Activated naive CD4-positive, alpha-beta T cell treated with anti-CD3 and anti-CD28 coated beads, Interleukin-2, amount 10 ng/mL, durations not matched to agents 7 days and 5 days (primary cell): ENCODE measurements around the gene CBX2.

ENCODE experiments used
- CTCF ChIA-PET: fragments of 350-600 bp; sonication (Branson Sonifier 250); formaldehyde crosslinking; loops from one replicate; lab custom pipeline; 2021; ENCODE audit warnings: antibody characterized with exemption; lab: Charles Lee
- DNase-seq: peaks from one replicate; pipeline ENCODE4 v3.0.0-alpha.2; 2020
- H3K27ac Mint-ChIP-seq: one replicate; pipeline ENCODE4 v1.8.0; 2021; ENCODE audit warnings: mild to moderate bottlenecking, moderate library complexity, mixed read lengths
- H3K27me3 Mint-ChIP-seq: one replicate; pipeline ENCODE4 v1.8.0; 2021; ENCODE audit warnings: mild to moderate bottlenecking, mixed read lengths
- H3K36me3 Mint-ChIP-seq: one replicate; pipeline ENCODE4 v1.8.0; 2021; ENCODE audit warnings: mixed read lengths
- H3K4me1 Mint-ChIP-seq: one replicate; pipeline ENCODE4 v1.8.0; 2021; ENCODE audit warnings: mixed read lengths
- H3K4me3 Mint-ChIP-seq: one replicate; pipeline ENCODE4 v1.8.0; 2021; ENCODE audit warnings: mild to moderate bottlenecking, moderate library complexity, mixed read lengths
- H3K9me3 Mint-ChIP-seq: one replicate; pipeline ENCODE4 v1.8.0; 2021; ENCODE audit warnings: mixed read lengths

CBX2 gene

DNA sequence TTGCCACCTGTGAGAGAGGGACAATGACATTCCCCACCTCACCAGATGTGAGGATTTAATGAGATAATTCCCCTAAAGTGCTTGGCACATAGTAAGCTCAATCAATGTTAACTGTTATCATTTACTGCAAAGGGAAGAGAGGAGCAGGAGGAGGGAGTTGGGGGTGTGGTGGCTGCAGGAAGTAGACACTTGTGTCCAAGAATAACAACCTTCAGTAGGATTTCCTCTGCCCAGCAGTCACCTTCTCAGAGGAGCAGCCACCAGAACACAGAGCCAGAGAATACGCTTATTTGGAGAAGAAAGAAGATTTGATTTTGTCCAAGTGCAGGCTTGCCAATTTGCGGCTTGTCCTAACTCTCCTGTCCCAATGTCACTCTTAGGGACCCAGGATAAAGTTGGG lies 51.1 kb downstream of the CBX2 start:
- H3K9me3 Mint-ChIP-seq = no peaks in the 10 kb centered on the region
- peaks cover 48% of the 10 kb centered on the region for H3K4me1 Mint-ChIP-seq

DNA sequence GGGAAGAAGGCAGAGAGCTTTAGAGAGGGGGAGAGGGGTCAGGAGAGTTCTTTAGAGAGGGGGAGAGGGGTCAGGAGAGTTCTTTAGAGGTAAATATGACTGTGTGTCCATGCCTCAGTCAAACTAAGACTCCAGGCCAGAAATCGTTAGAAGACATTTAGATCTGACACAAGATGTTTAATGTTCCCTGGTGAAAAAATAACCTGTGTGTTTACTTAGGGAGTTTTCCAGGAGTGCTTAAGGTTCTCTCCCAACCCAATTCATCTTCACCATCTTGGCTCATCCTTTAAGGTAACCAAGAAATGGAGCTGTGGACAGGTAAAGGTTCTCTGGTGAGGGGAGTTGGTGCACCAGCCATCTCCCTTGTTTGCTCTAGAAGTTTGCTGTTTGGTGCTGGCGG lies 51.5 kb downstream of the CBX2 start:
- no peak overlapping the region for H3K4me3 Mint-ChIP-seq
- CTCF ChIA-PET = no interaction called here
- H3K4me1 Mint-ChIP-seq = peaks cover 48% of the 10 kb centered on the region
- no peak overlapping the region for H3K27ac Mint-ChIP-seq
- H3K27me3 Mint-ChIP-seq = peaks cover 43% of the 10 kb centered on the region
- no peak for DNase-seq
- no peaks in the 10 kb centered on the region for H3K9me3 Mint-ChIP-seq
- H3K36me3 Mint-ChIP-seq = peaks cover 7% of the 10 kb centered on the region

More for the DNA sequence above, 51.1 kb downstream of the CBX2 start:
- CTCF ChIA-PET = interaction anchor here (1.0 kb wide), 1 partner anchor 21 kb away, joined by 3 read pairs; no protein-coding TSS in a partner anchor
- Mint-ChIP-seq H3K36me3 (peaks cover 6% of the 10 kb centered on the region), H3K27me3 (peaks cover 46% of the 10 kb centered on the region), H3K4me3 (no peak overlapping the region), H3K27ac (no peak overlapping the region)
- no peak for DNase-seq

DNA sequence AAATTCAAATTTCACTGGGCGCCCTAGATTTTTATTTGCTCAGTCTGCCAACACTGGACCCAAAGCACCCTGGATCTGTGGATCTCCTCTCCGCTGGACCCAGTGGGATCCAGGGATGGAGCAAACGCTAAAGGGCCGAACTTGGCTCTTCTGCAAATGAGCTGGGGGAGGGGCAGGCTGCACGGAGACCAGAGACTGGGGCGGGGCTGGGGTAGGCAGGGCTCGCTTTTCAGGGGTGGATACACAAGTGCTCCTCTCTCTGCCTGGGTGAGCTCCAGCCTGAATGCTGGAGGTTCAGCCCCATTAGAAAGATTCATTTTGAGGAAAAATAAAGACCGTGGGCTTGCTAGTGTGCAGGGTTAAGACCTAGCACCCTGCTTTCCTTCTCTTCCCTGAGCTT lies 52.4 kb downstream of the CBX2 start:
- H3K27ac Mint-ChIP-seq = no peak overlapping the region

DNA sequence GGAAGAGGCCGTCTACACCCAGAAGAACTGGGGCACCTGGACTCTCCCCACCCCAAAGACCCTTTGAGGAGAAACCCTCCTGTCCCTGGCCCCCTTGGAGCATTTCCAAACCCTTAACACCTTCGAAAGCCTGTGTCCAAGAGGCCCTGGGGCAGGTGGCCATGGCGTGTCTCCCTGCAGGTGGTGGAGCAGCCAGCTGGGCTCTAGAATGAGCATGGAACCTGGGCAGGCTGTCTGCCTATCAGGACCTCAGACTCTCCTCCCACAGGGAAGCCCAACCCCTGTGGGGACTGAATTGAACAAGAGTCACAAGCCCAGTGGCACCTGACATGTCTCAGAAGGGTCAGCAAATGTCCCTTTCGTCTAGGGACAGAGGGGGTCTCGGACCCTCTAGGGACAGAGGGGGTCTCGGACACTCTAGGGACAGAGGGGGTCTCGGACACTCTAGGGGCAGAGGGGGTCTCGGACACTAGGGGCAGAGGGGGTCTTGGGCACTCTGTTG lies 52.9 kb downstream of the CBX2 start:
- H3K27me3 Mint-ChIP-seq = peaks cover 33% of the 10 kb centered on the region
- H3K4me3 Mint-ChIP-seq = no peak overlapping the region
- H3K36me3 Mint-ChIP-seq = peaks cover 16% of the 10 kb centered on the region
- CTCF ChIA-PET = interaction anchor here (1.3 kb wide), 1 partner anchor 13 kb away, joined by 3 read pairs; no protein-coding TSS in a partner anchor
- no peak for DNase-seq
- H3K27ac Mint-ChIP-seq = no peak overlapping the region
- peaks cover 54% of the 10 kb centered on the region for H3K4me1 Mint-ChIP-seq
- H3K9me3 Mint-ChIP-seq = no peaks in the 10 kb centered on the region

More for the DNA sequence above, 52.4 kb downstream of the CBX2 start:
- CTCF ChIA-PET = interaction anchor here (1.3 kb wide), 1 partner anchor 12 kb away, joined by 3 read pairs; no protein-coding TSS in a partner anchor
- Mint-ChIP-seq H3K4me3 (no peak overlapping the region), H3K27me3 (peaks cover 36% of the 10 kb centered on the region), H3K9me3 (no peaks in the 10 kb centered on the region), H3K36me3 (peaks cover 14% of the 10 kb centered on the region), H3K4me1 (peaks cover 56% of the 10 kb centered on the region)
- no peak for DNase-seq

DNA sequence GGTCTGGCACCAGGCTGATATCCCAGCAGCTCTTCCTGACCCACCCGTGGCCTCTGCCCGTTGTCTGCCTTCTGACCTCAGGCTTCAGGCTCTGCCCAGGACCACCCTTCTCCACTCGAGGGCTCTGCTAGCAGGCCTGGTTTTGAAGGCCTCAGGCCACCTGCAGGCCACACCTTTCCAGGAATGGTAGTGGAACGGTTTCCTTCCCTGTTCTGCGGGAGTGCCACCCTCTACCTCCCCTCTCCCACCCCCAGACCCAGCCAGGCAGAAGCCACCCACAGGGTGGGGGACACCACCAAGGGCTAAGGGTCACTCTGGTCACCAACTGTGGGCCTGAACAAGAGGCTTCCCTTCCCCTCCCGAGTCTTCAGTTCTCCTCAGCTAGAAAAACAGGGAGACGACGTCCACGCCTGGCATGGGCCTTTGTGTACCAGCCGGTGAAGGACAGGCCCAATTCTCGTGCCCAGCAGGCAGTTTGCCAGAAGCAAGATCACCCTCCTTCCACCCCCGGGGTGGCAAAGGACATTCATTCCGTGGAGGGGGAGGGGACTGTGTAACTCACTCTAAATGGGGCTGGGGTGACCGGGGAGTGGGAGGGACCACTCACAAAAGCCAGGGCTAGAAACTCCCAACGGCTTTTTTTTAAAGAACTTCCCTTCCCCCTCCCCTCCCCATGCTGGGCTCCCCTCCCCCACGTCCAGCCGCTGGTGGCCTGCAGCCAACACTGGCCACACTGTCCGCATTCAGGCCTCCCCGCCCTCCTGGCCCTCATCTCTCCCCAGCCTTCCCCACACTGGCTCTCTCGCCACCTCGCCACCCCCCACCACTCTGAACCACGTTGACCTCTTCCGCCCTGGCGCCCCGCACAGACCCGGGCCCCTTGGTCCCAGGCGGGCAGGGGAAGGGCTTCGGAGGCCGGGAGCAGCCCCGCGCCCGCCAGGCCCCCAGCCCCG lies 53.6 kb downstream of the CBX2 start:
- Mint-ChIP-seq H3K27ac (no peak overlapping the region), H3K4me1 (peaks cover 53% of the 10 kb centered on the region), H3K9me3 (no peaks in the 10 kb centered on the region), H3K36me3 (peaks cover 16% of the 10 kb centered on the region), H3K4me3 (no peak overlapping the region), H3K27me3 (peaks cover 25% of the 10 kb centered on the region)
- DNase-seq = no peak
- CTCF ChIA-PET = interaction anchor here (1.3 kb wide), 1 partner anchor 14 kb away, joined by 3 read pairs; no protein-coding TSS in a partner anchor

DNA sequence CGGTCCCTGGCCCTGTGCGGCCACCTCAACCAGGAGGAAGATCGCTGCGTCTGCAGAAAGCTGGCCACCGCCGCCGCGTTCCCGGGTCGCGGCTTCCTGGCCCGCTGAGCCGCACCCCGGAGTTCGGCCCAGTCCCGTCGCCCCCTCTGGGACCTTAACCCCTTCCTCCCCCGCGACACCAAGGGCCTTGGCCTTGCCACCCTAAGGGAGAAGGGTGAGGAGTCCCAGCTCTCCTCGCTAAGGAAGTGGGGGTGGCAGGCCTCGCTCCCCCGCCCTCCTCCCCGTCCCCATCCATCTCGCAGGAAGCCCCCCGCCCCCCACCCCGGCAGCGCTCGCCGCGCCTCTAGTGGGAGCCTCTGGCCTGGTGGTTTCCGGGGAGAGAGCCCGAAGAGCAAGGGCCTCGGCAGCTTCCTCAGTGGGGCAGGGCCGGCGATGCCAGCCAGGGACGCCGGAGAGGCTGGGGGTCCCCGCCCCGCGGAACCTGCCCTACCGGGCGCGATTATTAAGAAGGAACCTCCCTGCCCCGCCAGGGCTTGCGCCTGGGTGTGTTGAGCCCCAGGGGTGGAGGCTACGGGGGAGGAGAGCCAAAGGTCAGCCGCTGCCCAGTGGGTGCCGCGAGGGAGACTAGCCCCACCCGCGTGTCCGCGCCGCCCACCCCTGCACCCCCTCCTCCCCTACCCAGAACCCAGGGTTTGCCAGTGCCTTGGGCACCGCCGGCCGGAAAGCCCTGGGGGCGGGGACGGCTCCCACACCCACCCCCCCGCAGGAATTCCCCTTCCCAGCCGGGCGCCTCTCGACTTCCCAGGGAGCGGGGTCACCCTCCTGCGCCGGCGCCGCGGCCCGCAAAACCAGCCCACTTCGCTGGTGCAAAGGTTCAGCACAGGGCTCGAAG lies 54.5 kb downstream of the CBX2 start:
- H3K4me3 Mint-ChIP-seq = peak overlapping the region; percentile 28
- H3K27me3 Mint-ChIP-seq = peaks cover 25% of the 10 kb centered on the region
- CTCF ChIA-PET = interaction anchor here (1.6 kb wide), 1 partner anchor 8 kb away, joined by 7 read pairs; no protein-coding TSS in a partner anchor
- H3K9me3 Mint-ChIP-seq = no peaks in the 10 kb centered on the region
- peaks cover 53% of the 10 kb centered on the region for H3K4me1 Mint-ChIP-seq
- H3K36me3 Mint-ChIP-seq = peaks cover 22% of the 10 kb centered on the region
- H3K27ac Mint-ChIP-seq = no peak overlapping the region
- no peak for DNase-seq

DNA sequence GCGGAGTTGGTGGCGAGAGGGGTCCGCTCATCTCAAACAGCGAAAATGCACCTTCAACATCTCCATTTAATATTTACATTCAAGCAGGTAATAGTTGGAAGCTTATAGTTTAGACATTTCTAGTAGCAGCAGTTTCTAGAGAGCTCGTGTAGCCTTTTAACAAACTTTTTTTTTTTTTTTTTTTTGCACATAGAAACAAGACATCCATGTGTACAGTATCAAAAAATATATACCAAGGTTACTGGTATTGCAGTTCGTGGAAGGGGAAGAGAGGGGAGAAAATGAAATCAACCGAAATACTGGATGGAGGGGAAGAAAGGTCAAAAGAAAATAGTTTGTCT lies 55.1 kb downstream of the CBX2 start:
- H3K4me3 Mint-ChIP-seq = peak overlapping the region; percentile 28
- peaks cover 25% of the 10 kb centered on the region for H3K27me3 Mint-ChIP-seq
- peaks cover 25% of the 10 kb centered on the region for H3K36me3 Mint-ChIP-seq
- CTCF ChIA-PET = interaction anchor here (1.6 kb wide), 1 partner anchor 8 kb away, joined by 7 read pairs; no protein-coding TSS in a partner anchor
- DNase-seq = no peak
- H3K9me3 Mint-ChIP-seq = no peaks in the 10 kb centered on the region
- H3K27ac Mint-ChIP-seq = no peak overlapping the region
- peaks cover 50% of the 10 kb centered on the region for H3K4me1 Mint-ChIP-seq

DNA sequence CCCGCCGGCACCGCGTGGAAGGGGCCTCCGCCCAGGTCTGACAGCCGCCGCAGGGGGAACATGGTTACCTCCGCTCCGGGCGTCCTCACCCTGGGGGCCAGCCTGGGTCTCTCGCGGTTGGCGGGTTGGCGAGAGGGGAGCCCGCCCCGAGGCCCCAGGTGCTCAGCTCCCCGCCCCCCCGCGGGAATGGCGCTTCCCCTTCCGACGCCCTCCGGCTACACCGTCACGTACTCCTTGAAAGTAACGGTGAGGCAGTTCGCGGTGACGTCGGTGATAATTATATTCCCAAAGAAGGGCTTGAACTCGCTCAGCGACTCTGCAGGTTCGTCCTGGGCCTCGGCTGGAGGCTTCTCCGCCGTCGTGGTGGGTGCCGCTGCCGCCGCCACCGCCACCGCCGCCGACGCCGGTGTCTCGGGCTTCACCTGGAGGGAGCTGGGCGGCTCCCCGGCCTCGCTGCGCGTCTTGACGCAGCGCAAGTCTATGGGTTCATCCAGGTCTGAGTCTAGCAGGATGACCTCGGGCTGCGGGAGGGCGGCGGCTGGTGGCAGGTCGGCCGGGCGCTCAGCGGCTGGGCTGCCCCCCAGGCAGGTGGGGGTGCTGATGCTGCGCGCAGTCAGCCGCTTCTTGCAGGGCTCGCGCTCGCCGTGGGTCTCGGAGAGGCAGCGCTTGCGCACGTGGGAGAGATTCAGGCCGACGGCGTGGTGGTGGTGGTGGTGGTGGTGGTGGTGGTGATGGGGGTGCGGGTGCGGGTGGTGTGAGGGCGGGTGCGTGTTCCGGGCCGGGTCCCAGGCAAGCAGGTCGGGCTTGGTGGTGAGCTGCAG lies 56.0 kb downstream of the CBX2 start:
- H3K4me1 Mint-ChIP-seq = peaks cover 44% of the 10 kb centered on the region
- H3K27me3 Mint-ChIP-seq = peaks cover 25% of the 10 kb centered on the region
- no peak for DNase-seq
- peaks cover 29% of the 10 kb centered on the region for H3K36me3 Mint-ChIP-seq
- CTCF ChIA-PET = interaction anchor here (1.6 to 4.1 kb wide), 3 partner anchors 9 to 24 kb away, joined by 7 to 39 read pairs (median 9); no protein-coding TSS in a partner anchor
- H3K9me3 Mint-ChIP-seq = no peaks in the 10 kb centered on the region
- H3K27ac Mint-ChIP-seq = no peak overlapping the region
- H3K4me3 Mint-ChIP-seq = no peak overlapping the region

DNA sequence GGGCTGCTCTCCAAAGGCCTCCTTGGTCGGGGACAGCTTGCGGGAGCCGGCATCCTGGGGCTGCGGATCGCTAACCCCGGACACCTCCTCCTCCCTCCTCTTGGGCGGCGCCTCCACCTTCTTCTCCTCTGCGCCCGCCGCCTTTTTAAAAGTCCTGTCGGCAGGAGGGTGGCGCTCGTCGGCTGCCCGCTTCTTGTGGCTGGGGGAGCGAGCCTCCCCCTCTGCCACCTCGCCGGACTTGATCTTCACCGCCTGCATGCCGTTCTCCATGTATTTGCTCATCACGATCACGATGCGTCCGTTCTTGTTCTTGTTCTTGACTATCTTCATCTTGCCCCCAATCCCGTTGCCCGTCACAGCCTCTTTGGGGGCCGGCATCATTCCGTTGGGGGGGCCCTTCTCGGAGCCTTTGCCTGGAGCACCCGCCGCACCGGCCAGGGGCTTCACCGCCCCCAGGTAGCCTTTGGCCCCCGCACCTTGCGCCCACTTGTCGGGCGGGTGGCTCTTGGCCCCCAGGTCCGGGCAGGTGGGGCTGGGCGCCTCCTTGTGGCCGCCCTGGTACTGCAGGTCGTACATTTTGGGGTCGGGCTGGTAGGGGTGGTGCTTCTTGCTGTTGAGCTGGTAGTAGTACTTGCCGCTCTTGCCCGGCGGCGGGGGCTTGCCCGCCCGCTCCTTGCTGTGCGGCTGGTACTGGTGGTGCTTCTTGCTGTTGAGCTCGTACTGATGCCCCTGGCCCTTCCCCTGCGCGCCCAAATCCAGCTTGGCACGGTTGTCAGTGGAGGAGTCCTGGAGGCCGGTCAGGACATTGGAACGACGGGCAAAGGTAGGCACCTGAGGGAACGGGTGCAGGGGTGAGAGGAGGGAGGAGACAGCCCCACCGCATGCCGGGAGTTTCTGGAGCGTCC lies 56.9 kb downstream of the CBX2 start:
- DNase-seq = peak; percentile 52
- CTCF ChIA-PET = interaction anchor here (1.0 to 4.1 kb wide), 7 partner anchors 10 to 85 kb away, joined by 4 to 39 read pairs (median 5); no protein-coding TSS in a partner anchor
- Mint-ChIP-seq H3K36me3 (peaks cover 29% of the 10 kb centered on the region), H3K4me3 (no peak overlapping the region), H3K9me3 (no peaks in the 10 kb centered on the region), H3K27me3 (peaks cover 26% of the 10 kb centered on the region), H3K27ac (peak overlapping the region; percentile 19), H3K4me1 (peaks cover 41% of the 10 kb centered on the region)

DNA sequence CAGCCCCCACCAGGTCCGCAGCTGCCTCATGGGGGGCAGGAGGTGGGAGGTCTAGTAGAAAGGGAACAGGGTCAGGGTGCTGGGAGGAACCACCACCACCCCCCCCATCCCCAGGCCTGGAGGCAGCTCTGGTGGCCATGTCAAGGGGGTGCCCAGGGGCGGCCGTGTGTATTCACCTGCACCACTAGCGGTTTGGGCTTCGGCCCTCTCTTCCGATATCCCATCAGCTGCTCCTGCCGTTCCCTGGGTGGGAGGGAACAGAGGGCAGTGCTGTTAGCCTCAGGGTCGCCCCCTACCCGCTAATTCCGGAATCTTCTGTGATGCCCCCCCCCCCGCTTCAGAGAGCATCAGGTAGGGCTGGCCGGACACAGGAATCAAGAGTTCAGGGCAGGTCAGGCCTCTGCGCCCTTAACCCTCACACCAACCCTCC lies 57.5 kb downstream of the CBX2 start:
- H3K27me3 Mint-ChIP-seq = peaks cover 26% of the 10 kb centered on the region
- H3K9me3 Mint-ChIP-seq = no peaks in the 10 kb centered on the region
- no peak for DNase-seq
- peaks cover 29% of the 10 kb centered on the region for H3K36me3 Mint-ChIP-seq
- no peak overlapping the region for H3K4me3 Mint-ChIP-seq
- no peak overlapping the region for H3K27ac Mint-ChIP-seq
- CTCF ChIA-PET = interaction anchor here (1.0 to 4.1 kb wide), 7 partner anchors 14 to 86 kb away, joined by 4 to 39 read pairs (median 5); no protein-coding TSS in a partner anchor
- peaks cover 47% of the 10 kb centered on the region for H3K4me1 Mint-ChIP-seq

DNA sequence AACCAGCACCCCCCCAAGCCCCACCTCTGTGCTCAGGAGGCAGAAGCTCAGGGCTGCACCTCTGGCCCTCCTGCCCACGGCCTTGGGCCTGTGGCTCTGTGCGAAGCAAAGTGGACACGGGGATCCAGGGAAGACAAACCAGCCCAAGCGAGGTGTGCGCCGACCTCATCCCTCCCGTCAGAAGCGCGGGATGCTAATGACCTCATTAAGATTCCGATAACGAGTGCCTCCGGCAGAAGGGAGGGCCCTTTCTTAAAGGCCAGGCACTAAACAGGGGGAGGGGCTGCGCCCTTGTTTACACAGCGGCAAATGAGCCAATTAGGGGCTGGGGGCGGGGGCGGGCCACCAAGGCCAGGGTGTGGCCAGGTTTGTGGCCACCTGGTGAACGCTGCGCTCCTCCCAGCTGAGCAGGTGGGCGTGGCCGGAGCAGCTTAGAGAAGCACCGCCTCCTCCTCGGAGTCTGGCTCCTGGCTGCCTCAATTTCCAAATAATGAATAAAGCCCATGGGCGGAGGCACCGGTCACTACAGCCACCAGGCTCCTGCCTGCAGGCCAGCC lies 58.1 kb downstream of the CBX2 start:
- peak; percentile 38 for DNase-seq
- Mint-ChIP-seq H3K9me3 (no peaks in the 10 kb centered on the region), H3K36me3 (peaks cover 29% of the 10 kb centered on the region), H3K27ac (no peak overlapping the region), H3K4me3 (no peak overlapping the region), H3K27me3 (peaks cover 26% of the 10 kb centered on the region), H3K4me1 (peaks cover 52% of the 10 kb centered on the region)
- CTCF ChIA-PET = interaction anchor here (1.0 to 4.1 kb wide), 7 partner anchors 17 to 86 kb away, joined by 4 to 39 read pairs (median 5); no protein-coding TSS in a partner anchor

DNA sequence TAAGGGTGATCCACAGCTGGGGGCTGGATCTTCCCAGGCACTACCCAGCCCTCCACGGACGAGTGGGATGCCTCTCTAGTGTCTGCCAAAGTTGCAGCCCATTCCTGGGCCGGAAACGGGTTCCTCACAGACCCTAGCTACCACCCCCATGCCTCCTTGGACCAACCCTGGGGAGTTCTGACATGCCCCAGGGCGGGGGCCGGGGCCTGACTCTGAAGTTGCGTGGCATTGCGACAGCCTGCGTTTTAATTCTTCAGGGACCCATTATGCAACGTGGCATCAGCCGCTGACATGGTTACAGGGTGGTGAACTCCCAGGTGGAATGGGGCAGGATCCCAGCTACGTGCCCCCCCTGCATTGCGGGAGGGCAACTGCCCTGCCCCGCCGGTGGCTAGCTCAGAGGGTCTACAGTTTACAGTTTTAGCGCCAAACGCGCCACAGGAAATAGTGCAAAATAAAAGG lies 58.6 kb downstream of the CBX2 start:
- CTCF ChIA-PET = interaction anchor here (0.8 to 4.1 kb wide), 7 partner anchors 10 to 155 kb away, joined by 3 to 39 read pairs (median 4); no protein-coding TSS in a partner anchor
- Mint-ChIP-seq H3K4me3 (peak overlapping the region; percentile 99), H3K36me3 (peaks cover 28% of the 10 kb centered on the region), H3K27ac (peak overlapping the region; percentile 98), H3K4me1 (peaks cover 54% of the 10 kb centered on the region), H3K9me3 (no peaks in the 10 kb centered on the region), H3K27me3 (peaks cover 26% of the 10 kb centered on the region)
- DNase-seq = no peak
